HG02798 (cell line): Measurements from ENCODE around the gene ADGRL1.

Experiments used
- ATAC-seq: cut with Tn5 transposase; IDR thresholded peaks from one replicate; pipeline ENCODE4 v1.9.1; 2021; ENCODE audit warnings: mild to moderate bottlenecking; ENCODE audit not compliant: unreplicated experiment, poor library complexity

Gene ADGRL1

DNA sequence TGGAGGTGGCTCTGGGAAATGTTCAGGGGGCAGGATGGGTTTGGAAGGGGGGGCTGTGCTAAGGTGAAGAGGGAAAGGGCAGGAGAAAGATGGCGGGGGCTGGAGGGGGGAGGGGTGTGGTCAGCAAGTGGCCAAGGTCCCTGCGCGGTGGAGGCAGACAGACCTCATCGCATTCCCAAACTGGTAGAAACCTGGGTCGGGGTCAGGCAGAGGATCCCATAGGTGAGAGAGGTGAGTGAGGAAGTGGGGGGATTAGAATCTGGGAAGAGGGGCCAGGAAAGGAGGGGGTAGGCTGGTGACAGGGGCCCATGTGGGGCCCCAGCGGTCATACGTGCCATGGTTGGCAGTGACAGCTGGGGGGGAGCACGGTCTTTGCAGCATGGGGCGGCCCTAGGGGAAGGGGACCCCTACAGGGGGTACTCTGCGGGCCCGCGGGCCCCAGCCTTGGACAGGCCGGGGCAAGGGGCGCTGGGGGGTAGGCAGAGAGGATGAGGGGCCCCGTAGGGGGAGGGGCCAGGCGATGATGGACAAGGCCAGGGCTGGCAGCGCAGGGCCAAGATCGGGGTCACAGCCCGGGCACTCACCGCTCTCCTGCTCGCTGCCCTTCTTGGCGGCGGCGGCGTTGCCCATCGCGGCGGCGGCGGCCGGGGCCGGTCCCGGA, 88.9 kb downstream of the ADGRL1 start:
- ATAC-seq = peak; percentile 2

DNA sequence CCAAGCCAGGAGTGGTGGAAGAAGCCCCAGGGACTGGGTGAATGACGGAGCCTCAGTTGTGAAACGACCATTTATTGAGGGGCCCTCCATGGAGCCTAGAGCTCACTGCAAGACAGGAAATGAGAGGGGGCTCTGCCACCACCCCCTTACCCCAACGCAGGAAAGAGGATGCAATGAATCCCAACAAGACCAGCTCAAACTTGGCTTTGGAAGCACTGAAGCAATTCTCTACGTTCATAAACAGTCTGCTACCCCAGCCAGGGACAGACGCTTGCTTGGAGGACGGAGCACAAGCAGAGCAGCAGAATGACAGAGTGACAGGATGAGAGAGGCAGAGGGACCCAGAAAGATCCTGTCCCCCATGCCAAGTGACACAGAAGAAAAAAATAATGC, 89.4 kb downstream of the ADGRL1 start:
- ATAC-seq = no peak

GRCh38 chr19:14115756-14116155, 90.2 kb downstream of the ADGRL1 start:
- no peak for ATAC-seq

GRCh38 chr19:14114854-14115253, 91.1 kb downstream of the ADGRL1 start:
- no peak for ATAC-seq

DNA sequence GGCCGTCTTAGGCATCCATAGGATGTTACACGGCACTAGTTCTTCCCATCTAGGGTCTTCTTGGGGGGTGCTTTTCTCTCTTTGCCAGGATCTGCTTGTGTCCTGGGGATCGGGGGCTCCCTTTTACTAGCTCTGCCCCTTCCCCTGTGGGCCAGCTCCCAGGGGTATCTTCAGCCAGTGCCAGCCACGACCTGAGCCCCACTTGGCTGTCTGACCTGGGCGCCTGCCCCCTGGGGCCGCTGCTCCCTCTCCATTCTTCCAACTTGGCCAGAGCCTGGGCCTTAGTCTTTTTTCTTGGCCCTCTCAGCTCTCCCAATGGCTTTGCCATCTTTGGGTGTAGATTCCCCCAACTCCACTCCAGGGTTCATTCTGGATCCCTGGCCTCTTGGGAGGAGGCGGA, 91.5 kb downstream of the ADGRL1 start:
- ATAC-seq = no peak

GRCh38 chr19:14113762-14114414, 92.1 kb downstream of the ADGRL1 start:
- no peak for ATAC-seq

DNA sequence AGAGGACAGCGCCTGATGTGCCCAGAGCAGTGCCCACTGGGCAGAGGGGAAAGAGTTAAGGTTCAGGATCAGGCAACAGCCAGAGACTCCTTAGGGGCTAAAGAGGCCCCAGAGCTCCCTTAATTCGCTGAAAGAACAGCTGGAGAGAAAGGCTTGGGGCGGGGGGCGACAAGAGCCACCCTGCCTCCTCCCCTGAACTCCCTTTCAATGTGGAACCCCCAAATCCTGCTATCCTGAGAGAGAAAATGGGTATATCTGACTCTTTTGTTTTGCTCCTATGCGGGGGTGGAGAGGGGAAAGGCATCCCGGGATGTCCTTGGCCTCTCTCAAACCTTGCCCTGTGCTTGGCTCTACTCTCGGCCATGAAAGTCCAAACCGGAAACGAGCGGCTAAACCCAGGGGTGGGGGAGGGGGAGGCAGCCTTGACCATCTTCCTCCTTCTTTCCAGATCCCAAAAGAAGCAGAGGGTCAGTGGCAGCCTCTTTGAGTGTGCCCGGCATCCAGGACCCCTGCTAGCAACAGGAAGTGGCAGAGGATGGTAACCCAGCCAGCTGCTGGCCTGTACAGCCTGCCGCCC, 93.1 kb downstream of the ADGRL1 start:
- no peak for ATAC-seq

- no peak for ATAC-seq
These were observed 93.7 kb downstream of the ADGRL1 start for GRCh38 chr19:14112051-14112808.

DNA sequence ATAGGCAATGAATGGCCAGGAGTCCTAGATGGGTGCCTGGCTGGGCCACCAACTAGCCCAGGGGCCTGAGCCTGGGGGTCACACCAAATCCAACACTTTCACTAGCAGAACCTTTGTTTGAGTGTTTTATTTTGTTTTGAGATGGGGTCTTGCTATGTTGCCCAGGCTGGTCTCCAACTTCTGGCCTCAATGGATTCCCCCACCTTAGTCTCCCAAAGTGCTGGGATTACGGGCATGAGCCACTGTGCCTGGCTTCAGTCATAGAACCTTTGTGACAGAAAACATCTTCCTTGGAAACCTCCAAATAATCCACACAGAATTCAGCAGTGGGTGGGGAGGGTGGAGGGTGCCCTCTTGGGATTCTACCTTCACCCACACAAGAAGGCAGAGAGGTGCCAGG, 94.5 kb downstream of the ADGRL1 start:
- ATAC-seq = no peak

GRCh38 chr19:14110650-14111049, 95.3 kb downstream of the ADGRL1 start:
- ATAC-seq = no peak

- ATAC-seq = no peak
These were observed 98.1 kb downstream of the ADGRL1 start for GRCh38 chr19:14107581-14108461.

DNA sequence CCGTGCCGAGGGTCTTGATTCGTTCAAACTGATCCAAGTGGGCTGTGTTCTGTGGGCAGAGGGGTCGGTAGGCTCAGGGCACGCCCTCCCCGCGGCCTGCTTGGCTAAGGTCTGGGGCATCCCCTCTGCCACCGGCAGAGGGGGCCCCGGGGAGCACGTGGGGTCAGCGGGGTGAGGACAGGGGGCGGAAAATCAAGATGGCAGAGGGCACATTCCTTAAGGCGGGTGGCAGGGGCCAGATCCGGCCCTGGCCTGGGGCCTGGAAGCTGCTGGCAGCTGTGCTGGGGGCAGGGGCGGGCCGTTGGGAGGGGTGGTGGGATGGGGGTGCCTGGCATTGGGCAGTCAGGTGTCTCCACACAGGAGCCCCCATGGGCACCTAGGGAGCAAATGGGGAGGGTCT, 99.1 kb downstream of the ADGRL1 start:
- ATAC-seq = no peak

DNA sequence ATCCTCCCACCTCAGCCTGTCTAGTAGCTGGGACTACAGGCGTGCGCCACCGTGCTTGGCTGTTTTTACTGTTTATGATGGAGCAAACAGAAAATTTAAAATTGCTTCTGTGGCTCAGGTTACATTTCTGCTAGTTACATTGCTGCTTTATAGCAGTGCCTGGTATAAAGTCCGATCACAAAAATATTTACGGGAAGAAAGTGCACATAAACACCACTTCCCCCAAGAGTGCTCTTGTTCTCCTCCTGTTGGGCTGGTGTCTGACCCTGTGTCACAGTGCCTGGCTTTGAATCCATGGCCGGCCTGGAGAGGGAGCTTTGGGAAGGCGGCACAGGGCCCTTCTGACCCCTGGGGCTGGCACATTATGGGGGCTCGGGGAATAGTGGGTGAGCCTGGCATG, 100.3 kb downstream of the ADGRL1 start:
- ATAC-seq = no peak

DNA sequence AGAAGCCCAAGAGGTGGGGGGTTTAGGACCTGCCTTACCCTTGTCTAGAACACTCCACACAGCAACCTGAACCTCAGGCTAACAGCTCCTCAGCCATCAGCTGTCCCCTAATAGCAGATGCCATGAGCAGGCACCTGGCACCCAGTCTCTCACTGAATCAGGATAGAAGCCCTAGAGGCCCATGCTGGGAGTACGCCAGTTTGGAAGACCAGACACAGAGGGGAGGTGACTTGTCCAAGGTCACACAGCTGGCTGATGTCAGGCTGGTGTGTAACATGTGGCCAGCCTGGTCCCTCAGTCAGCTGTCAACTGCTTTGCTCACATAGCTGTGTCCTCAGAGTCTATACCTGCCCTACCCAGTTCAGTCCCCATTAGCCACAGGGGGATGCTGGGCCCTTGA, 102.7 kb downstream of the ADGRL1 start:
- no peak for ATAC-seq

- ATAC-seq = no peak
These were observed 103.2 kb downstream of the ADGRL1 start for GRCh38 chr19:14102756-14103155.

DNA sequence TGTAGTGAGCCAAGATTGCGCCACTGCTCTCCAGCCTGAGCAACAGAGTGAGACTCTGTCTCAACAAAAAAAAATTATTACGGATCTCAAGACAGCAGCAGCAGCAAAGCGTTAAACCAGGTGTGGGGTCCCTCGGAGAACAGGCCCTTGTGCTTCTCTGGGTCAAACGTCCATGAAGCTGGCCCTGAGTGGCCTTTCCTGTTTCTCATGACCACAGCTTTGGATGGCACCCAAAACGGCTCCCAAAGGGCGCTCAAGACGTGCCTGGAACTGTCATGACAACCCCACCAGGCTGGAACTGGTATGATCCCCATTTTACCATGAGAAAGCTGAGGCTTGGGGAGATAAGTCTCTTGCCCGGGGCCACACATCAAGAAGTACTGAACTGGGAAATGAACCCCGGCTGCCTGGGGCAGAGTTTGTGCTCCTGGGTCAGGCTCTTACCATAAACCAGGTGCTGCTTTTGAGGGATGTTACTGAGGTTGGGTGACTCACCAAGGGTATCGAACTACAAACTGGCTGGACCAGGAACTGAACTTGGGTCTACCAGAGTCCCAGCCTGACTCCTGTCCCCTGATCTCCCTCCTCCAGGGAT, 103.8 kb downstream of the ADGRL1 start:
- ATAC-seq = no peak

- no peak for ATAC-seq
These were observed 104.9 kb downstream of the ADGRL1 start for GRCh38 chr19:14101003-14101545.
